Measurements from ENCODE around the gene CDS1. TPM values are rescaled to one million over a fixed set of nuclear protein-coding genes. Genes with fewer than 3 reads are reported as not detected.

CDS1 gene
- total and polyA plus RNA-seq, 2 donors (not counting 3 experiments of a cell fraction or from before 2014, with no cell fraction given): 0.01 TPM; not detected in 1

DNA sequence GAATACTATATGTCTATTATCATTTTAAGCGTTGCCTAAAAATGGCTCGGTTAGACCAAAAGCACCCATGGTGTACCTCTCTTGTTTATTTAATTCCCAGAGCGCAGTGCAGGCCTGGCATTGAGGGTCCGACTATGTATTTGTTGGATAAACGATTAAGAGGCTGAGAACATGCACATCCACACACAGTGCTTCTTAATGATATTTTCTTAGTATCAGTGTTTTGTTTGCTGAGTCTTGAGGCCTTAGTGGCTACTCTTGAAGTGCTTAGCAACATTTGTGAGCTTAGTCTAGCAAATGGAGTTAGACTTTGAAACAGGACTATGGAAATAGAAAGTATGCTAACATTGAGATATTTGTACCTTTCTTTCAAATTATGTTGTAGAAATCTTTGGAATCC is 43.7 kb downstream of the CDS1 start:
- DNase-seq (ENCODE audit: low read depth, low spot score) (no peak), FAIRE-seq (no peak)
- intact Hi-C loops (cut with micrococcal nuclease): no loop called here
- TF ChIP-seq JUN (IDR thresholded peaks at IDR 0.05; ENCODE audit: borderline replicate concordance, insufficient read depth, insufficient read length, low read depth): no peak
- no peak for TF ChIP-seq MYC (IDR thresholded peaks at IDR 0.05; ENCODE audit: low read depth, low read length)
- TF ChIP-seq POLR2A (IDR thresholded peaks at IDR 0.05; ENCODE audit: low read depth, low read length): no peak
- TF ChIP-seq, protein P1, sequence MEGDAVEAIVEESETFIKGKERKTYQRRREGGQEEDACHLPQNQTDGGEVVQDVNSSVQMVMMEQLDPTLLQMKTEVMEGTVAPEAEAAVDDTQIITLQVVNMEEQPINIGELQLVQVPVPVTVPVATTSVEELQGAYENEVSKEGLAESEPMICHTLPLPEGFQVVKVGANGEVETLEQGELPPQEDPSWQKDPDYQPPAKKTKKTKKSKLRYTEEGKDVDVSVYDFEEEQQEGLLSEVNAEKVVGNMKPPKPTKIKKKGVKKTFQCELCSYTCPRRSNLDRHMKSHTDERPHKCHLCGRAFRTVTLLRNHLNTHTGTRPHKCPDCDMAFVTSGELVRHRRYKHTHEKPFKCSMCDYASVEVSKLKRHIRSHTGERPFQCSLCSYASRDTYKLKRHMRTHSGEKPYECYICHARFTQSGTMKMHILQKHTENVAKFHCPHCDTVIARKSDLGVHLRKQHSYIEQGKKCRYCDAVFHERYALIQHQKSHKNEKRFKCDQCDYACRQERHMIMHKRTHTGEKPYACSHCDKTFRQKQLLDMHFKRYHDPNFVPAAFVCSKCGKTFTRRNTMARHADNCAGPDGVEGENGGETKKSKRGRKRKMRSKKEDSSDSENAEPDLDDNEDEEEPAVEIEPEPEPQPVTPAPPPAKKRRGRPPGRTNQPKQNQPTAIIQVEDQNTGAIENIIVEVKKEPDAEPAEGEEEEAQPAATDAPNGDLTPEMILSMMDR (IDR thresholded peaks at IDR 0.05; ENCODE audit: extremely low read depth in 1 of 2, insufficient read depth in 1 of 2, low read depth in 1 of 2, low read length in 2 of 2): no peak
- TF ChIP-seq FOS (IDR thresholded peaks at IDR 0.05; ENCODE audit: borderline replicate concordance, insufficient read depth, low read length): no peak
- no peak for TF ChIP-seq EZH2 (IDR thresholded peaks at IDR 0.05; ENCODE audit: borderline replicate concordance, low read depth, low read length, severe bottlenecking)
- TF ChIP-seq POLR2AphosphoS5 (IDR thresholded peaks at IDR 0.05; ENCODE audit: insufficient read depth, low read depth, low read length): no peak
- TF ChIP-seq, protein P2, sequence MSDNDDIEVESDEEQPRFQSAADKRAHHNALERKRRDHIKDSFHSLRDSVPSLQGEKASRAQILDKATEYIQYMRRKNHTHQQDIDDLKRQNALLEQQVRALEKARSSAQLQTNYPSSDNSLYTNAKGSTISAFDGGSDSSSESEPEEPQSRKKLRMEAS (IDR thresholded peaks at IDR 0.05; ENCODE audit: insufficient read depth, insufficient read length): no peak
- TF ChIP-seq GATA2 (IDR thresholded peaks at IDR 0.05; ENCODE audit: insufficient read depth, insufficient read length, low read depth, low read length): no peak
- H3K79me2 ChIP-seq (ENCODE audit: control insufficient read depth, insufficient read depth, low read length): no peaks in the 10 kb centered on the region
- BruUV-seq (replicated peaks): no TSS peak
- no peak overlapping the region for H3K4me3 ChIP-seq (replicated peaks in 1 of 3; ENCODE audit: insufficient read depth in 1 of 3, low read depth in 1 of 3, low read length in 3 of 3)
- H3K4me2 ChIP-seq (ENCODE audit: insufficient read depth, low read length): no peak overlapping the region
- no peaks in the 10 kb centered on the region for H3K36me3 ChIP-seq (ENCODE audit: control insufficient read depth in 2 of 2, extremely low read depth in 1 of 2, insufficient read depth in 2 of 2, low read length in 2 of 2)
- H4K20me1 ChIP-seq (replicated peaks; ENCODE audit: control insufficient read depth, extremely low read depth, insufficient read depth, low read length): no peaks in the 10 kb centered on the region
- H3K9me3 ChIP-seq (replicated peaks; ENCODE audit: control insufficient read depth, insufficient read depth, low read length): no peaks in the 10 kb centered on the region
- CTCF ChIA-PET: no interaction called here
- POLR2A ChIA-PET: no interaction called here
- H3K4me1 ChIP-seq (ENCODE audit: control insufficient read depth, extremely low read depth, insufficient read depth, low read length): no peaks in the 10 kb centered on the region
- no peaks in the 10 kb centered on the region for H3K9me1 ChIP-seq (replicated peaks; ENCODE audit: control insufficient read depth, extremely low read depth, insufficient read depth, low read length)
- H3K9ac ChIP-seq (replicated peaks; ENCODE audit: extremely low read depth, insufficient read depth, low read length): no peak overlapping the region
- dilution Hi-C loops (cut with MboI; ENCODE audit: extremely low pct_ligation_motif_present, low sequenced_read_pairs): no loop called here
- no peaks in the 10 kb centered on the region for H3K27me3 ChIP-seq (ENCODE audit: control insufficient read depth in 2 of 2, insufficient read depth in 2 of 2, low read length in 2 of 2)
- no peak overlapping the region for H2AFZ ChIP-seq (ENCODE audit: low read depth, low read length)
- H3K27ac ChIP-seq (ENCODE audit: insufficient read depth, low read depth, low read length): no peak overlapping the region
